T-helper 1 cell treated with Interleukin-12 subunit alpha and Interleukin-12 subunit beta and Interleukin-4 antibody, amounts not matched to agents 30 μg/mL and 1 μg/mL, for 36 hours (primary cell): Measurements from ENCODE around the gene STK10.

Source experiments
- H3K27ac Mint-ChIP-seq: one replicate; pipeline ENCODE4 v1.8.0; 2021; ENCODE audit warnings: mild to moderate bottlenecking, mixed read lengths
- H3K27me3 Mint-ChIP-seq: one replicate; pipeline ENCODE4 v1.8.0; 2021; ENCODE audit warnings: low read depth, mixed read lengths
- H3K36me3 Mint-ChIP-seq: one replicate; pipeline ENCODE4 v1.8.0; 2021; ENCODE audit warnings: low read depth, mixed read lengths
- H3K4me1 Mint-ChIP-seq: one replicate; pipeline ENCODE4 v1.8.0; 2021; ENCODE audit warnings: low read depth, mixed read lengths
- H3K4me3 Mint-ChIP-seq: one replicate; pipeline ENCODE4 v1.8.0; 2021; ENCODE audit warnings: mild to moderate bottlenecking, moderate library complexity, mixed read lengths
- H3K9me3 Mint-ChIP-seq: one replicate; pipeline ENCODE4 v1.8.0; 2021; ENCODE audit warnings: mixed read lengths

The STK10 gene

GRCh38 chr5:171999100-171999499 is 188.9 kb downstream of the STK10 start:
- Mint-ChIP-seq H3K36me3 (peaks cover 3% of the 10 kb centered on the region), H3K27me3 (no peaks in the 10 kb centered on the region), H3K27ac (no peak overlapping the region), H3K4me1 (peaks cover 29% of the 10 kb centered on the region), H3K9me3 (no peaks in the 10 kb centered on the region), H3K4me3 (no peak overlapping the region)

- H3K27ac Mint-ChIP-seq, result no peak overlapping the region
- no peak overlapping the region for H3K4me3 Mint-ChIP-seq
- peaks cover 20% of the 10 kb centered on the region for H3K4me1 Mint-ChIP-seq
- no peaks in the 10 kb centered on the region for H3K27me3 Mint-ChIP-seq
- H3K9me3 Mint-ChIP-seq, result no peaks in the 10 kb centered on the region
- H3K36me3 Mint-ChIP-seq, result peaks cover 9% of the 10 kb centered on the region
These were observed 191.0 kb downstream of the STK10 start for GRCh38 chr5:171997011-171997410.

GRCh38 chr5:171992813-171993212 is 195.2 kb downstream of the STK10 start:
- H3K27ac Mint-ChIP-seq, result no peak overlapping the region
- H3K9me3 Mint-ChIP-seq, result no peaks in the 10 kb centered on the region
- peaks cover 22% of the 10 kb centered on the region for H3K36me3 Mint-ChIP-seq
- H3K27me3 Mint-ChIP-seq, result no peaks in the 10 kb centered on the region
- H3K4me3 Mint-ChIP-seq, result no peak overlapping the region
- peaks cover 22% of the 10 kb centered on the region for H3K4me1 Mint-ChIP-seq

- no peak overlapping the region for H3K27ac Mint-ChIP-seq
- H3K9me3 Mint-ChIP-seq, result no peaks in the 10 kb centered on the region
- H3K36me3 Mint-ChIP-seq, result peaks cover 24% of the 10 kb centered on the region
- H3K4me3 Mint-ChIP-seq, result no peak overlapping the region
- H3K27me3 Mint-ChIP-seq, result no peaks in the 10 kb centered on the region
- peaks cover 21% of the 10 kb centered on the region for H3K4me1 Mint-ChIP-seq
These were observed 195.7 kb downstream of the STK10 start for GRCh38 chr5:171992305-171992704.
